ENCODE data around the gene ZNF226.
"Not testable (repeated sequence)": the region's sequence is repeated elsewhere in the genome, so short reads cannot be mapped to it uniquely, and the experiment has no call there.

The ZNF226 gene

GRCh38 chr19:44164673-44165512, at the start of gene ZNF226:
Gene ZNF226, plus strand, starts transcription at chr19:44165100. Its CDS starts 4,981 bp downstream, at chr19:44170081.
- Histone ChIP-seq H3K4me1 (ENCODE audit: control insufficient read depth, insufficient read depth, low read length, unreplicated experiment) (no peaks in the 10 kb centered on the region), H2AFZ (ENCODE audit: low read length, unreplicated experiment) (peak within 1 kb of the TSS; percentile 95), H3K4me3 (ENCODE audit: low read depth, low read length) (peak within 1 kb of the TSS; percentile 97), H3K36me3 (ENCODE audit: insufficient read depth, low read length) (peaks cover 30% of the 10 kb centered on the region), H3K27me3 (ENCODE audit: insufficient read depth, low read length) (no peaks in the 10 kb centered on the region), H3K79me2 (ENCODE audit: control insufficient read depth, insufficient read depth, low read length, unreplicated experiment) (peaks cover 20% of the 10 kb centered on the region), H3K27ac (ENCODE audit: low read depth, low read length) (peak within 1 kb of the TSS; percentile 73)

GRCh38 chr19:44121162-44121561, 43.7 kb upstream of the ZNF226 start:
- peaks cover 20% of the 10 kb centered on the region for H3K36me3 ChIP-seq (ENCODE audit: insufficient read depth, low read length)

GRCh38 chr19:44131955-44132354, 32.9 kb upstream of the ZNF226 start:
- no peaks in the 10 kb centered on the region for H3K79me2 ChIP-seq (ENCODE audit: control insufficient read depth, insufficient read depth, low read length, unreplicated experiment)
- H3K27me3 ChIP-seq (ENCODE audit: insufficient read depth, low read length) = no peaks in the 10 kb centered on the region
- no peak overlapping the region for H2AFZ ChIP-seq (ENCODE audit: low read length, unreplicated experiment)
- no peak overlapping the region for H3K4me3 ChIP-seq (ENCODE audit: low read depth, low read length)
- H3K4me1 ChIP-seq (ENCODE audit: control insufficient read depth, insufficient read depth, low read length, unreplicated experiment) = no peaks in the 10 kb centered on the region
- H3K36me3 ChIP-seq (ENCODE audit: insufficient read depth, low read length) = peaks cover 32% of the 10 kb centered on the region
- H3K27ac ChIP-seq (ENCODE audit: low read depth, low read length) = no peak overlapping the region

More at GRCh38 chr19:44121162-44121561, 43.7 kb upstream of the ZNF226 start:
- not testable (repeated sequence) for H3K27ac ChIP-seq (ENCODE audit: low read depth, low read length); H3K79me2 ChIP-seq (ENCODE audit: control insufficient read depth, insufficient read depth, low read length, unreplicated experiment); H3K4me1 ChIP-seq (ENCODE audit: control insufficient read depth, insufficient read depth, low read length, unreplicated experiment); H2AFZ ChIP-seq (ENCODE audit: low read length, unreplicated experiment); H3K4me3 ChIP-seq (ENCODE audit: low read depth, low read length); H3K27me3 ChIP-seq (ENCODE audit: insufficient read depth, low read length)

- Histone ChIP-seq H3K27me3 (ENCODE audit: insufficient read depth, low read length) (no peaks in the 10 kb centered on the region), H3K27ac (ENCODE audit: low read depth, low read length) (0 out of 2 replicates have a peak within 1 kb of the TSS, but pooled peaks have one; percentile 6), H3K4me3 (ENCODE audit: low read depth, low read length) (peak within 1 kb of the TSS; percentile 85), H3K4me1 (ENCODE audit: control insufficient read depth, insufficient read depth, low read length, unreplicated experiment) (no peaks in the 10 kb centered on the region), H3K79me2 (ENCODE audit: control insufficient read depth, insufficient read depth, low read length, unreplicated experiment) (peaks cover 11% of the 10 kb centered on the region), H2AFZ (ENCODE audit: low read length, unreplicated experiment) (peak within 1 kb of the TSS; percentile 93), H3K36me3 (ENCODE audit: insufficient read depth, low read length) (peaks cover 4% of the 10 kb centered on the region; the same call in 1 of the 2 replicates)
These were observed 23.5 kb upstream of the ZNF226 start, which contains the start of gene ZNF234 for GRCh38 chr19:44141191-44142058. Gene ZNF234, plus strand, starts transcription at chr19:44141554. Its CDS starts 3,079 bp downstream, at chr19:44144633.

GRCh38 chr19:44142059-44142433, 22.9 kb upstream of the ZNF226 start:
- Histone ChIP-seq H3K27ac (ENCODE audit: low read depth, low read length) (no peak overlapping the region), H2AFZ (ENCODE audit: low read length, unreplicated experiment) (peak overlapping the region; percentile 93)

GRCh38 chr19:44149776-44150175, 15.1 kb upstream of the ZNF226 start:
- Histone ChIP-seq H2AFZ (ENCODE audit: low read length, unreplicated experiment) (no peak overlapping the region), H3K27ac (ENCODE audit: low read depth, low read length) (no peak overlapping the region), H3K4me3 (ENCODE audit: low read depth, low read length) (no peak overlapping the region), H3K36me3 (ENCODE audit: insufficient read depth, low read length) (peaks cover 34% of the 10 kb centered on the region), H3K79me2 (ENCODE audit: control insufficient read depth, insufficient read depth, low read length, unreplicated experiment) (no peaks in the 10 kb centered on the region), H3K4me1 (ENCODE audit: control insufficient read depth, insufficient read depth, low read length, unreplicated experiment) (no peaks in the 10 kb centered on the region), H3K27me3 (ENCODE audit: insufficient read depth, low read length) (no peaks in the 10 kb centered on the region)

More at GRCh38 chr19:44142059-44142433, 22.9 kb upstream of the ZNF226 start:
- Histone ChIP-seq H3K27me3 (ENCODE audit: insufficient read depth, low read length) (no peaks in the 10 kb centered on the region), H3K79me2 (ENCODE audit: control insufficient read depth, insufficient read depth, low read length, unreplicated experiment) (peaks cover 11% of the 10 kb centered on the region), H3K36me3 (ENCODE audit: insufficient read depth, low read length) (peaks cover 4% of the 10 kb centered on the region; the same call in 1 of the 2 replicates), H3K4me3 (ENCODE audit: low read depth, low read length) (peak overlapping the region; percentile 85), H3K4me1 (ENCODE audit: control insufficient read depth, insufficient read depth, low read length, unreplicated experiment) (no peaks in the 10 kb centered on the region)

- Histone ChIP-seq H3K4me1 (ENCODE audit: control insufficient read depth, insufficient read depth, low read length, unreplicated experiment) (no peaks in the 10 kb centered on the region), H3K79me2 (ENCODE audit: control insufficient read depth, insufficient read depth, low read length, unreplicated experiment) (no peaks in the 10 kb centered on the region), H3K4me3 (ENCODE audit: low read depth, low read length) (no peak overlapping the region), H3K36me3 (ENCODE audit: insufficient read depth, low read length) (peaks cover 39% of the 10 kb centered on the region), H2AFZ (ENCODE audit: low read length, unreplicated experiment) (no peak overlapping the region), H3K27ac (ENCODE audit: low read depth, low read length) (no peak overlapping the region), H3K27me3 (ENCODE audit: insufficient read depth, low read length) (no peaks in the 10 kb centered on the region)
These were observed 13.4 kb upstream of the ZNF226 start for GRCh38 chr19:44151491-44151890.

GRCh38 chr19:44156475-44156874, 8.4 kb upstream of the ZNF226 start:
- Histone ChIP-seq H3K27me3 (ENCODE audit: insufficient read depth, low read length) (no peaks in the 10 kb centered on the region), H3K79me2 (ENCODE audit: control insufficient read depth, insufficient read depth, low read length, unreplicated experiment) (no peaks in the 10 kb centered on the region), H2AFZ (ENCODE audit: low read length, unreplicated experiment) (no peak overlapping the region), H3K4me3 (ENCODE audit: low read depth, low read length) (no peak overlapping the region), H3K27ac (ENCODE audit: low read depth, low read length) (no peak overlapping the region), H3K36me3 (ENCODE audit: insufficient read depth, low read length) (peaks cover 44% of the 10 kb centered on the region), H3K4me1 (ENCODE audit: control insufficient read depth, insufficient read depth, low read length, unreplicated experiment) (no peaks in the 10 kb centered on the region)

GRCh38 chr19:44163789-44164188, 1.1 kb upstream of the ZNF226 start:
- H3K36me3 ChIP-seq (ENCODE audit: insufficient read depth, low read length) = peaks cover 21% of the 10 kb centered on the region
- H3K27ac ChIP-seq (ENCODE audit: low read depth, low read length) = no peak overlapping the region
- peaks cover 20% of the 10 kb centered on the region for H3K79me2 ChIP-seq (ENCODE audit: control insufficient read depth, insufficient read depth, low read length, unreplicated experiment)
- no peak overlapping the region for H3K4me3 ChIP-seq (ENCODE audit: low read depth, low read length)
- H3K4me1 ChIP-seq (ENCODE audit: control insufficient read depth, insufficient read depth, low read length, unreplicated experiment) = no peaks in the 10 kb centered on the region
- H3K27me3 ChIP-seq (ENCODE audit: insufficient read depth, low read length) = no peaks in the 10 kb centered on the region
- H2AFZ ChIP-seq (ENCODE audit: low read length, unreplicated experiment) = no peak overlapping the region

- Histone ChIP-seq H3K27me3 (ENCODE audit: insufficient read depth, low read length) (no peaks in the 10 kb centered on the region), H3K36me3 (ENCODE audit: insufficient read depth, low read length) (peaks cover 24% of the 10 kb centered on the region), H3K4me1 (ENCODE audit: control insufficient read depth, insufficient read depth, low read length, unreplicated experiment) (no peaks in the 10 kb centered on the region), H3K27ac (ENCODE audit: low read depth, low read length) (peak overlapping the region; percentile 73), H3K79me2 (ENCODE audit: control insufficient read depth, insufficient read depth, low read length, unreplicated experiment) (peaks cover 20% of the 10 kb centered on the region), H3K4me3 (ENCODE audit: low read depth, low read length) (peak overlapping the region; percentile 97), H2AFZ (ENCODE audit: low read length, unreplicated experiment) (no peak overlapping the region)
These were observed 600 bp upstream of the ZNF226 start for GRCh38 chr19:44164327-44164672.

Data from ACC112 (cell line).